ENCODE measurements around the gene ERBB4. TPM values are rescaled to one million over a fixed set of nuclear protein-coding genes. Genes with fewer than 3 reads are reported as not detected.

ERBB4 gene
- total RNA-seq, 2 experiments from 2014 or later, result not detected

DNA sequence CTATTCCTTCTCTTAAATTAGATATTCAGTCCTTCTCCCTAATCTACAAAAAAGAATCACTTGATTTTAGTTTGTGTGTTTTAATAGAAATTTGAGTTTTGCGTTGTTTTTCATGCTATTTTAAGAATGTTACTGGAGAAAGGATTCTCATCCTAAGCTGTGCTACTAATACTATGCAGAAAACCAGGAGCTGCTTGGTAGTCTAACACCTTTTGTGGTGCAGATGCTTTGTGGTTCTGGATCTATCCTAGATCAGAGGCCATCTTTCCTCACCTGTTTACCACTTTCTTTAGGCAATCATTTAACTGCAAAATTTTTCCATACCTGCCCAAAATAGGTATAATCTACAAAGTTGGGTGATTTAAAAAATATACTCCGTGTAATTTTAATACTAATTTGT lies 1158.6 kb downstream of the ERBB4 start:
- Mint-ChIP-seq H3K4me1 (ENCODE audit: low read depth) (no peaks in the 10 kb centered on the region), H3K4me3 (no peak overlapping the region), H3K9me3 (ENCODE audit: insufficient read depth) (no peaks in the 10 kb centered on the region), H3K27me3 (ENCODE audit: low read depth) (no peaks in the 10 kb centered on the region), H3K36me3 (ENCODE audit: low read depth) (no peaks in the 10 kb centered on the region), H3K27ac (no peak overlapping the region)
- ATAC-seq (no peak), DNase-seq (no peak)
- ChIA-PET POLR2A (no interaction called here), CTCF (no interaction called here)

DNA sequence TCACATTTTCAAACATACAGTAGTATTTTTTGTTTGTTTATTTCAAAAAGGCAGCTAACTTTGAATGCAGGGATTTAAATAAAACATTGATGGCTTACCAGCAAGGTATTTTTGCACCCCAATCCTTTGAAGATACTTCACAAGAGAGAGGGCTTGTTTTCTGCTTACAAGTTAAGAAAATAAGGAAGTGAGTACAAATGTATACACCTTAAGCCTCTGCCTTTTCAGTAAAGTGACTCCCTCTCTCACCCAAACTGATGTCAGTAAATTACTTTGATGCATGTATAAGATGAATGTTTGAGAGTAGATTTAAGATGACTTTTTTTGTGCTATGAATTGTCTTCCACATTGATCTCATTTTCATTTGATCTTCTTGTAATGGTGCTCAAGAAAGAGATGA lies 1162.2 kb downstream of the ERBB4 start:
- no peaks in the 10 kb centered on the region for H3K9me3 Mint-ChIP-seq (ENCODE audit: insufficient read depth)
- H3K27ac Mint-ChIP-seq, result no peak overlapping the region
- H3K27me3 Mint-ChIP-seq (ENCODE audit: low read depth), result no peaks in the 10 kb centered on the region
- ChIA-PET CTCF (no interaction called here), POLR2A (no interaction called here)
- H3K4me3 Mint-ChIP-seq, result no peak overlapping the region
- H3K36me3 Mint-ChIP-seq (ENCODE audit: low read depth), result no peaks in the 10 kb centered on the region
- DNase-seq (no peak), ATAC-seq (no peak)
- H3K4me1 Mint-ChIP-seq (ENCODE audit: low read depth), result no peaks in the 10 kb centered on the region

DNA sequence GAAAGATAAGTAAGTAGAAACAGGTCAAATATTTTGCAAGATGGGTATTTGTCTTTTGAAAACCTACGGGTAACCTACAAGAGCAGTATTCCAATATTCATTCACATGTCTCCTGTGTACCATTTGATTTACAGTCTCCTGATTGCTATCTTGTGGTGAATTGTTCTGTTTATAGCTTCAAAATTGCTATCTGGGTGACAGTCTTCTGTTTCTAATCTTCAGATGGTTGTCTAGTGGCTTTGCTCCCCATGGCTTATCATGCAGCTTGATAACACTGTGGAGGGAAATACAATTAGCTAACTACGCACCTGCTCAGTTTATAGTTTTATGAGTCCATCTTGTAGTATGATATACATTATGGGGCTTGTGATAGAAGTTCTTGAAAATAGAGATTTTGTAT lies 1165.4 kb downstream of the ERBB4 start:
- POLR2A ChIA-PET, result no interaction called here
- ATAC-seq (no peak), DNase-seq (no peak)
- H3K4me1 Mint-ChIP-seq (ENCODE audit: low read depth), result no peaks in the 10 kb centered on the region
- H3K27me3 Mint-ChIP-seq (ENCODE audit: low read depth), result no peaks in the 10 kb centered on the region
- H3K27ac Mint-ChIP-seq, result no peak overlapping the region
- no peak overlapping the region for H3K4me3 Mint-ChIP-seq
- no peaks in the 10 kb centered on the region for H3K36me3 Mint-ChIP-seq (ENCODE audit: low read depth)
- CTCF ChIA-PET, result no interaction called here
- H3K9me3 Mint-ChIP-seq (ENCODE audit: insufficient read depth), result no peaks in the 10 kb centered on the region

DNA sequence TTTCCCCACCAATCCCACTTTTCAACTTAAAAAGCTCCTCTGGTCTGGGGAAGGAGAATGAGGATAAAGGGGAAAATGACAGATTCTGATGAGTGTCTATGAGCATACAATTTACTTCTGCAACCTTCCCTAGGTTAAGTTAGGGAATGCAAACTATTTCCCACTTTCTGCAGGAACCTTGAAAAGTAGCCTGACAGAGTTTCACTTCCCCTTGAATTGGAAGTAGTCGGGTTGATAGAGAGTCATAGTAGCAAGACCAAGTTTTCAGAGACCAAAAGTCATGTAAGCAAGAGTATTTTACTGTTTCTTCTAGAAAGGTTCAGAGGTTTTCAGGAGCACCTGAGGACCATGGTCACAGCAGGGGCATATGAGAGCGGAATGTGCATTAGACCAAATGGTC lies 1167.1 kb downstream of the ERBB4 start:
- POLR2A ChIA-PET, result no interaction called here
- DNase-seq (no peak), ATAC-seq (no peak)
- H3K4me1 Mint-ChIP-seq (ENCODE audit: low read depth), result no peaks in the 10 kb centered on the region
- CTCF ChIA-PET, result no interaction called here
- H3K27me3 Mint-ChIP-seq (ENCODE audit: low read depth), result no peaks in the 10 kb centered on the region
- H3K27ac Mint-ChIP-seq, result no peak overlapping the region
- H3K9me3 Mint-ChIP-seq (ENCODE audit: insufficient read depth), result no peaks in the 10 kb centered on the region
- no peak overlapping the region for H3K4me3 Mint-ChIP-seq
- H3K36me3 Mint-ChIP-seq (ENCODE audit: low read depth), result no peaks in the 10 kb centered on the region

DNA sequence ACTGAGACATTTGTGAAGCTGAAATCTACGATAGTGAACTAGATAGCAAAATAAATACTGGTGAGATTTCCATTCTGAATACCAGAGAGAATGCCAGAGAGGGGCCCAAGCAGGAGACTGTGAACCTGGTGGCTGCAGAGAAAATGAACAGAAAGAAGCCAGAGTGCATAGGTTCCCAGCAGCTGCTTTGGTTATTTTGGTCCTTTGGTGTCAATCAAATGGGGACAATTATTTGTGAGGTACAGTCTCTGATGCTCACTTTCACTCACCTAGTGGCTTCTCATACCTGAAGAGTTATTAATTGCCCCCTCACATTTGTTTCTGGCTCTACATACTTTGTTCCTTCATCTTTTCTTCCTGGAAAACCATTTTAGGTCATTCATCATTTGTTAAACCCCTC lies 1170.1 kb downstream of the ERBB4 start:
- Mint-ChIP-seq H3K4me1 (ENCODE audit: low read depth) (no peaks in the 10 kb centered on the region), H3K27me3 (ENCODE audit: low read depth) (no peaks in the 10 kb centered on the region), H3K4me3 (no peak overlapping the region), H3K9me3 (ENCODE audit: insufficient read depth) (no peaks in the 10 kb centered on the region), H3K27ac (no peak overlapping the region), H3K36me3 (ENCODE audit: low read depth) (no peaks in the 10 kb centered on the region)
- ATAC-seq (no peak), DNase-seq (no peak)
- ChIA-PET CTCF (no interaction called here), POLR2A (no interaction called here)

DNA sequence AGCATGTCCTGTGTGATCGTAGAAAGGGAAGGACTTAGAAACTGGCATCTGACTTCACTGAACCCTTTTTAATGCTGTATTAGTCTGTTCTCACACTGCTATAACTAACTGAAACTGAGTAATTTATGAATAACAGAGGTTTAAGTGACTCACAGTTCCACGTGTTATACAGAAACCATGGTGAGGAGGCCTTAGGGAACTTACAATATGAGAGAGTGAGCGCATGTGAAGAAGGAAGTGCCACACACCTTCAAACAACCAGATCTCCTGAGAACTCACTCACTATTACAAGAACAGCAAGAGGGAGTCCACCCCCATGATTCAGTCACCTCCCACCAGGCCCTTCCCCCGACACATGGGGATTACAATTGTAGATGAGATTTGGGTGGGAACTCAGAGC lies 1170.9 kb downstream of the ERBB4 start:
- no peaks in the 10 kb centered on the region for H3K4me1 Mint-ChIP-seq (ENCODE audit: low read depth)
- ChIA-PET POLR2A (no interaction called here), CTCF (no interaction called here)
- H3K27me3 Mint-ChIP-seq (ENCODE audit: low read depth), result no peaks in the 10 kb centered on the region
- ATAC-seq (no peak), DNase-seq (no peak)
- no peak overlapping the region for H3K27ac Mint-ChIP-seq
- no peak overlapping the region for H3K4me3 Mint-ChIP-seq
- no peaks in the 10 kb centered on the region for H3K36me3 Mint-ChIP-seq (ENCODE audit: low read depth)
- no peaks in the 10 kb centered on the region for H3K9me3 Mint-ChIP-seq (ENCODE audit: insufficient read depth)

DNA sequence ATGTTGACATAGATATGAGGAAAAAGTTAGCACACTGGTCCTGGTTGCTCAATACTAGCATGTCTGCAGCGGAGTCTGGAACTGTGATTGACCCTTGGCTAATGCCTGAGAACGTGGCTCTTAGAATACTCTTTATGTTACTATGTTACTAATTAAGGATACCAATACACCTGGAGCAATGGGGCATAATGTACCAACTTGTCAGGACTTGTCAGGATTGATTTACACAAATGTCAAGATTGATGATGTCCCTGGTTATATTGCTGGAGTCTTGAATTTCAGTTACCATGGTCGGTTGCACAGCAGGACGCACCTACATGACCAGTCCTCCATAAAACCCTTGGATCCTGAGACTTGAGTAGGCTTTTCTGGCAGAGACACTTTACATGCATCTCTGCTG lies 1171.3 kb downstream of the ERBB4 start:
- no peak overlapping the region for H3K4me3 Mint-ChIP-seq
- ATAC-seq (no peak), DNase-seq (no peak)
- no peak overlapping the region for H3K27ac Mint-ChIP-seq
- H3K27me3 Mint-ChIP-seq (ENCODE audit: low read depth), result no peaks in the 10 kb centered on the region
- POLR2A ChIA-PET, result no interaction called here
- CTCF ChIA-PET, result no interaction called here
- H3K9me3 Mint-ChIP-seq (ENCODE audit: insufficient read depth), result no peaks in the 10 kb centered on the region
- no peaks in the 10 kb centered on the region for H3K36me3 Mint-ChIP-seq (ENCODE audit: low read depth)
- H3K4me1 Mint-ChIP-seq (ENCODE audit: low read depth), result no peaks in the 10 kb centered on the region

DNA sequence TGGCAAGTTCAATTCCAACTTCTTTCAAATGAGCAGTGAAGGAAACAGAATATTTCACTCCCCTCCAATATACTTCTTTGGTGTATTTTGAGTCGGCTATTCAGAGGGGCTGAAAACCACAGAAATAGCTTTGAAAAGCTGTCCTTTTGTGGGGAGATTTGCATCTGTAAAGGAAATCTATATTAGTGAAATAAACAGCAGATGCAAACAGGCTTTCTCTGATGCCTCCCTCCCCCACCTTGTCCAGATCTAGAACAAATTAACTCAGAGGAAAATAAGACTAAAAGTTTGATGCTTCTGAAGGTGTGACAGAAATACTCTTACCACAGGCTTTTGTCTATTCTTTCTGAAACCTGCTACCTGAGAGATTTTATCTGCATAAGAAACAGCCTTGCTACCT lies 1173.7 kb downstream of the ERBB4 start:
- CTCF ChIA-PET, result no interaction called here
- Mint-ChIP-seq H3K4me1 (ENCODE audit: low read depth) (no peaks in the 10 kb centered on the region), H3K4me3 (no peak overlapping the region), H3K9me3 (ENCODE audit: insufficient read depth) (no peaks in the 10 kb centered on the region), H3K27me3 (ENCODE audit: low read depth) (no peaks in the 10 kb centered on the region), H3K27ac (no peak overlapping the region), H3K36me3 (ENCODE audit: low read depth) (no peaks in the 10 kb centered on the region)
- POLR2A ChIA-PET, result no interaction called here
- ATAC-seq (no peak), DNase-seq (no peak)

DNA sequence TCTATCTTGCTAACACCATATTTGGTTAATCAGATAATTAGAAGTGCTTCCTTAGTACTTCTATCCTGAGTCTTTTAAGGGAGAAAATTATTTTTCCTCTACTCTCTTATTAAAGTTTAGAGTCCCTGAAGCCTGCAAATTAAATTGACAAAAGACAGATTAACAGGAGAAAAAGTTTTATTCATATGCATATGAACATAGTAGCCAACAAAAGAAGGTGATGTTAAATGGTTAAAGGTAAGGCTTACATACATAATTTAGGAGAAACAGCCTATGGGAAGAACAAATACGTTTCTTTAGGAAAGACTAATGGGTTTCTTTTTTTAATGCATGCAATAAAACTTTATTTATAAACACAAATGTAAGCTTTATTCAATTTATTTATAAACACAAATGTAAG lies 1177.2 kb downstream of the ERBB4 start:
- H3K9me3 Mint-ChIP-seq (ENCODE audit: insufficient read depth), result no peaks in the 10 kb centered on the region
- H3K4me3 Mint-ChIP-seq, result no peak overlapping the region
- DNase-seq (no peak), ATAC-seq (no peak)
- CTCF ChIA-PET, result no interaction called here
- H3K36me3 Mint-ChIP-seq (ENCODE audit: low read depth), result no peaks in the 10 kb centered on the region
- no peaks in the 10 kb centered on the region for H3K4me1 Mint-ChIP-seq (ENCODE audit: low read depth)
- POLR2A ChIA-PET, result no interaction called here
- no peak overlapping the region for H3K27ac Mint-ChIP-seq
- no peaks in the 10 kb centered on the region for H3K27me3 Mint-ChIP-seq (ENCODE audit: low read depth)

DNA sequence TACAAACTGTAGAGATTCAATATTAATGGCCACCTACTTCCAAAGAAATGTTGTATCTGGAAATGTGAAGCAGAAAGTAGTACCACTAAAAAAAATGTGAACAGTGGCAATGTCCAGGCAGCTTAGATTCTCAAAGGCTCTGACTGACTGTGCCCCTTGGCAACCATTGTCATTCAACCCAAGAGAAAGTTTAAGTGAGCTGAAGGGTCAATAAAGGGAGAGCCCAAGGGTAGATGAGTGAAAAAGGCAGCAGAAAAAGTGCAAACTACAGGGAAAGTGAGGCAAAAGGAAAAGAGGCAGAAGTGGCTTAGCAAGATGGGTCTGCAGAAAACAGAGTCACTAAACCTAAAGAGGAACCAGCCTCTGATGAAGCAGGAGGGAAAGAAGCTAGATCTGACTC lies 1179.3 kb downstream of the ERBB4 start:
- Mint-ChIP-seq H3K27me3 (ENCODE audit: low read depth) (no peaks in the 10 kb centered on the region), H3K4me1 (ENCODE audit: low read depth) (no peaks in the 10 kb centered on the region), H3K9me3 (ENCODE audit: insufficient read depth) (no peaks in the 10 kb centered on the region), H3K36me3 (ENCODE audit: low read depth) (no peaks in the 10 kb centered on the region), H3K27ac (no peak overlapping the region), H3K4me3 (no peak overlapping the region)
- ChIA-PET POLR2A (no interaction called here), CTCF (no interaction called here)
- ATAC-seq (no peak), DNase-seq (no peak)

DNA sequence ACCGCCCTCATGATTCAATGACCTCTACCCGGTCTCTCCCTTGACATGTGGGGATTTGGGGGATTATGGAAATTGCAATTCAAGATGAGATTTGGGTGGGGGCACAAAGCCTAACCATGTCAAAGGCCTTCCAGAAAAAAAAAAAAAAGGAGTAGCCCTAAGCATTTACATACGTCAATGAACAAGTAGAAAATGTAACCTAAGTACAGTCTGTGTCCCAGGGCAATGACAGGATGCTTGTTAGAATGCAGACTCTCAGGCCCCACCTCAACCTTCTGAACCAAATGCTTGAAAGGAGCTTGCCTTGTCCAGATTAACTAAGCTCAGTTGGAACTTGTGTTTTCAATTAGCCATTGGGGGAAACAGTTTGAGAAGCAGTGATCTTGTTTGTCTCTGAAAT lies 1180.1 kb downstream of the ERBB4 start:
- no peaks in the 10 kb centered on the region for H3K4me1 Mint-ChIP-seq (ENCODE audit: low read depth)
- ATAC-seq (no peak), DNase-seq (no peak)
- H3K27ac Mint-ChIP-seq, result no peak overlapping the region
- no peak overlapping the region for H3K4me3 Mint-ChIP-seq
- POLR2A ChIA-PET, result no interaction called here
- no peaks in the 10 kb centered on the region for H3K27me3 Mint-ChIP-seq (ENCODE audit: low read depth)
- no peaks in the 10 kb centered on the region for H3K36me3 Mint-ChIP-seq (ENCODE audit: low read depth)
- CTCF ChIA-PET, result no interaction called here
- no peaks in the 10 kb centered on the region for H3K9me3 Mint-ChIP-seq (ENCODE audit: insufficient read depth)

DNA sequence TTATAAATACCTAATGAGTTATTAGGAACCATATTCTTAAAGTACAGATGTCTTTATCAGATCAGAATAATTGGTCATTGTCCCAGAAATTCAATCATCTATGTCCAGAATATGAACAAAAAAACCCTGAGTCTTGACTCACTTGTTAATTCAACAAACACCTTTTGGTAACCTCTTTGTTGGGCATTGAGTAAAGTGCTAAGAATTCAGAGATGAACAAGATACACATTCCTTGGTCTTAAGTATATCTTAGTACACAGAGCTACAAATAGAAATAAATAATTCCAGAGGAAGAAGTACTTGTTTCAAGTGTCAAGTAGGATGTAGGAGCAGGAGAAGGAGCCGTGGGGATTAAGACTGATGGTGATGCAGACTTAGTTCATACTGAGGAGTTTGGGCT lies 1184.1 kb downstream of the ERBB4 start:
- DNase-seq (no peak), ATAC-seq (no peak)
- Mint-ChIP-seq H3K36me3 (ENCODE audit: low read depth) (no peaks in the 10 kb centered on the region), H3K9me3 (ENCODE audit: insufficient read depth) (no peaks in the 10 kb centered on the region), H3K4me3 (no peak overlapping the region), H3K27me3 (ENCODE audit: low read depth) (no peaks in the 10 kb centered on the region), H3K4me1 (ENCODE audit: low read depth) (no peaks in the 10 kb centered on the region), H3K27ac (no peak overlapping the region)
- ChIA-PET CTCF (no interaction called here), POLR2A (no interaction called here)

DNA sequence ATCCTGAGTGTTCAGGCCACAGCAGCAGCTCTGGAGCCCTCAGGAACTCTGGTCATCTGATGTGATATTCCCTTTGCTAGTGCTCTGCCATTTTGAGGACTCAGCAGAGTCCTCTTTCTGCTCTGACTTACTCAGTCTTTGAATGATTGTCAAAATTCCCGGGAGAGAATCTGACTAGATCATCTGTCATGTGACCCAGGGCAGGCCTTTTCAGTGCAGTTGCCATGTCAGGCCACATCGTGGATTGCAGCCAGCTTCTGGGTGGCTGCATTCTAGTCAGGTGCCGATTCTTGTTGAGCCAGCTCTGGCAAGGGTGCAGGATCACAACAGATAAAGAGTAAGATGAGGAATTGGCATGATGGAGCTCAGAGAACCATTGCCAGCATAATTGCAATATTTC lies 1186.6 kb downstream of the ERBB4 start:
- H3K27ac Mint-ChIP-seq, result no peak overlapping the region
- no peaks in the 10 kb centered on the region for H3K36me3 Mint-ChIP-seq (ENCODE audit: low read depth)
- no peaks in the 10 kb centered on the region for H3K4me1 Mint-ChIP-seq (ENCODE audit: low read depth)
- H3K27me3 Mint-ChIP-seq (ENCODE audit: low read depth), result no peaks in the 10 kb centered on the region
- POLR2A ChIA-PET, result no interaction called here
- no peak for ATAC-seq
- H3K4me3 Mint-ChIP-seq, result no peak overlapping the region
- DNase-seq, result no peak
- CTCF ChIA-PET, result no interaction called here
- H3K9me3 Mint-ChIP-seq (ENCODE audit: insufficient read depth), result no peaks in the 10 kb centered on the region

DNA sequence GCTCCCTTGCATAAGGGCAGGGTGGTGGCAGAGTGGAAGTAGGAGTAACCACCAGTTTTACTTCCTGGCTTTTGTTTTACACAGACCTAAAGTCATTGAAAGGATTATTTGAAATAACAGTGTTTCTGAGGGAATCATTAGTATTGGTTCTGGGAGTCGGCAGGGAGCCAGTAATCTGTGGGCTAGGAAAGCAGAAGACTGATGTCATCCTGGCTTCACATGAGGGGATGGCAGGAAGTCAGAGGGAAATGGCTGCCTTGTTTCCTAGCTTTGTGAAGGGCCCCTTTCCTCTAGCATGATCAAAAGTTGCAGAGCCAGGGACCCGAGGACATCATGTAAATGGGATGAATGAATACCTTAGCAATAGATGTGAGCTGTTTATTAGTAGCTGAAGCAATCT lies 1189.6 kb downstream of the ERBB4 start:
- Mint-ChIP-seq H3K4me1 (ENCODE audit: low read depth) (no peaks in the 10 kb centered on the region), H3K4me3 (no peak overlapping the region), H3K27ac (no peak overlapping the region), H3K36me3 (ENCODE audit: low read depth) (no peaks in the 10 kb centered on the region), H3K9me3 (ENCODE audit: insufficient read depth) (no peaks in the 10 kb centered on the region), H3K27me3 (ENCODE audit: low read depth) (no peaks in the 10 kb centered on the region)
- DNase-seq (no peak), ATAC-seq (no peak)
- ChIA-PET POLR2A (no interaction called here), CTCF (no interaction called here)

Data from activated CD8-positive, alpha-beta T cell treated with anti-CD3 and anti-CD28 coated beads, Interleukin-2, amount 10 ng/mL, durations not matched to agents 7 days and 5 days (primary cell).